Activated T-cell treated with anti-CD3 and anti-CD28 coated beads, Interleukin-2, amount 50 U/mL, for 4 hours (primary cell): ENCODE data around the gene TSPAN5. TPM values are rescaled to one million over a fixed set of nuclear protein-coding genes. Genes with fewer than 3 reads are reported as not detected.
A peak's percentile ranks its signal among the peaks of the same experiment; 100 is the strongest.

Experiments used
- ATAC-seq, 2 donors: fragments of 200-7000 bp; cut with Tn5 transposase; one replicate each; pipeline ENCODE4 v1.10.0; 2021
- DNase-seq: peaks from one replicate; pipeline ENCODE4 v3.0.0-alpha.2; 2020
- H3K27me3 Mint-ChIP-seq: one replicate; pipeline ENCODE4 v1.8.0; 2021; ENCODE audit warnings: low read depth, mixed read lengths
- H3K36me3 Mint-ChIP-seq: one replicate; pipeline ENCODE4 v1.8.0; 2022; ENCODE audit warnings: mixed read lengths; ENCODE audit not compliant: insufficient read depth
- H3K4me1 Mint-ChIP-seq: one replicate; pipeline ENCODE4 v1.8.0; 2021; ENCODE audit warnings: low read depth, mixed read lengths
- H3K4me3 Mint-ChIP-seq: one replicate; pipeline ENCODE4 v1.8.0; 2021; ENCODE audit warnings: mild to moderate bottlenecking, moderate library complexity, mixed read lengths
- H3K9me3 Mint-ChIP-seq: one replicate; pipeline ENCODE4 v1.8.0; 2021; ENCODE audit warnings: mixed read lengths
- total RNA-seq, 3 donors: library from RNA; stranded (reverse); gene quantifications; one replicate each; pipeline ENCODE4 v1.2.1, GENCODE V29; 2021

The TSPAN5 gene
- total RNA-seq, 3 donors from 2014 or later, result 22.8 to 26.8 (median 23.8) TPM

GRCh38 chr4:98662626-98663225 lies 4.3 kb upstream of the TSPAN5 start:
- H3K36me3 Mint-ChIP-seq, result no peaks in the 10 kb centered on the region
- peak; percentile 8 to 16 for ATAC-seq

GRCh38 chr4:98662055-98662453 lies 3.6 kb upstream of the TSPAN5 start:
- Mint-ChIP-seq H3K4me1 (peaks cover 60% of the 10 kb centered on the region), H3K9me3 (no peaks in the 10 kb centered on the region), H3K27me3 (no peaks in the 10 kb centered on the region), H3K4me3 (no peak overlapping the region), H3K36me3 (no peaks in the 10 kb centered on the region)
- no peak for DNase-seq
- no peak for ATAC-seq

More at GRCh38 chr4:98662626-98663225, 4.3 kb upstream of the TSPAN5 start:
- Mint-ChIP-seq H3K4me1 (peaks cover 59% of the 10 kb centered on the region), H3K9me3 (no peaks in the 10 kb centered on the region), H3K4me3 (peak overlapping the region; percentile 65), H3K27me3 (no peaks in the 10 kb centered on the region)
- peak; percentile 42 for DNase-seq

GRCh38 chr4:98661371-98662054 lies 3.1 kb upstream of the TSPAN5 start:
- Mint-ChIP-seq H3K4me3 (no peak overlapping the region), H3K36me3 (no peaks in the 10 kb centered on the region), H3K9me3 (no peaks in the 10 kb centered on the region), H3K27me3 (no peaks in the 10 kb centered on the region), H3K4me1 (peaks cover 65% of the 10 kb centered on the region)
- DNase-seq (no peak), ATAC-seq (no peak)

GRCh38 chr4:98659741-98660462 lies 1.5 kb upstream of the TSPAN5 start:
- peaks cover 78% of the 10 kb centered on the region for H3K4me1 Mint-ChIP-seq
- no peak for DNase-seq
- no peaks in the 10 kb centered on the region for H3K36me3 Mint-ChIP-seq
- ATAC-seq, result no peak
- H3K4me3 Mint-ChIP-seq, result peak overlapping the region; percentile 85
- H3K27me3 Mint-ChIP-seq, result no peaks in the 10 kb centered on the region
- no peaks in the 10 kb centered on the region for H3K9me3 Mint-ChIP-seq

GRCh38 chr4:98659106-98659592 lies 738 bp upstream of the TSPAN5 start:
- Mint-ChIP-seq H3K4me1 (peaks cover 74% of the 10 kb centered on the region), H3K4me3 (peak overlapping the region; percentile 85), H3K36me3 (no peaks in the 10 kb centered on the region), H3K27me3 (no peaks in the 10 kb centered on the region), H3K9me3 (no peaks in the 10 kb centered on the region)
- ATAC-seq (no peak), DNase-seq (no peak)

GRCh38 chr4:98657531-98658286 lies 702 bp downstream of the TSPAN5 start:
- no peaks in the 10 kb centered on the region for H3K27me3 Mint-ChIP-seq
- H3K36me3 Mint-ChIP-seq, result no peaks in the 10 kb centered on the region
- no peaks in the 10 kb centered on the region for H3K9me3 Mint-ChIP-seq
- no peak for DNase-seq
- H3K4me3 Mint-ChIP-seq, result peak overlapping the region; percentile 95
- ATAC-seq, result peak; percentile 27 to 35
- H3K4me1 Mint-ChIP-seq, result peaks cover 74% of the 10 kb centered on the region

GRCh38 chr4:98656886-98657285 lies 1.5 kb downstream of the TSPAN5 start:
- no peaks in the 10 kb centered on the region for H3K36me3 Mint-ChIP-seq
- H3K9me3 Mint-ChIP-seq, result no peaks in the 10 kb centered on the region
- ATAC-seq (no peak), DNase-seq (no peak)
- no peaks in the 10 kb centered on the region for H3K27me3 Mint-ChIP-seq
- peak overlapping the region; percentile 95 for H3K4me3 Mint-ChIP-seq
- H3K4me1 Mint-ChIP-seq, result peaks cover 68% of the 10 kb centered on the region

- ATAC-seq (no peak), DNase-seq (no peak)
- Mint-ChIP-seq H3K4me1 (peaks cover 65% of the 10 kb centered on the region), H3K27me3 (no peaks in the 10 kb centered on the region), H3K4me3 (peak overlapping the region; percentile 95), H3K36me3 (no peaks in the 10 kb centered on the region), H3K9me3 (no peaks in the 10 kb centered on the region)
Measured at GRCh38 chr4:98656443-98656842, 2.0 kb downstream of the TSPAN5 start.

GRCh38 chr4:98653890-98654867 lies 4.2 kb downstream of the TSPAN5 start:
- Mint-ChIP-seq H3K36me3 (no peaks in the 10 kb centered on the region), H3K4me3 (no peak overlapping the region)

GRCh38 chr4:98652996-98653395 lies 5.4 kb downstream of the TSPAN5 start:
- Mint-ChIP-seq H3K9me3 (no peaks in the 10 kb centered on the region), H3K4me3 (no peak overlapping the region), H3K4me1 (peaks cover 46% of the 10 kb centered on the region), H3K36me3 (no peaks in the 10 kb centered on the region), H3K27me3 (no peaks in the 10 kb centered on the region)
- ATAC-seq, result no peak
- DNase-seq, result no peak

More at GRCh38 chr4:98653890-98654867, 4.2 kb downstream of the TSPAN5 start:
- ATAC-seq (no peak), DNase-seq (no peak)
- Mint-ChIP-seq H3K9me3 (no peaks in the 10 kb centered on the region), H3K4me1 (peaks cover 50% of the 10 kb centered on the region), H3K27me3 (no peaks in the 10 kb centered on the region)

GRCh38 chr4:98648602-98649001 lies 9.8 kb downstream of the TSPAN5 start:
- no peak for ATAC-seq
- H3K9me3 Mint-ChIP-seq, result no peaks in the 10 kb centered on the region
- no peak for DNase-seq
- H3K4me1 Mint-ChIP-seq, result peaks cover 38% of the 10 kb centered on the region
- H3K4me3 Mint-ChIP-seq, result no peak overlapping the region
- no peaks in the 10 kb centered on the region for H3K36me3 Mint-ChIP-seq
- H3K27me3 Mint-ChIP-seq, result no peaks in the 10 kb centered on the region

- H3K27me3 Mint-ChIP-seq, result no peaks in the 10 kb centered on the region
- H3K4me3 Mint-ChIP-seq, result no peak overlapping the region
- ATAC-seq (no peak), DNase-seq (no peak)
- H3K9me3 Mint-ChIP-seq, result no peaks in the 10 kb centered on the region
- H3K36me3 Mint-ChIP-seq, result no peaks in the 10 kb centered on the region
- peaks cover 46% of the 10 kb centered on the region for H3K4me1 Mint-ChIP-seq
Measured at GRCh38 chr4:98646422-98646821, 12.0 kb downstream of the TSPAN5 start.

GRCh38 chr4:98645527-98645926 lies 12.9 kb downstream of the TSPAN5 start:
- Mint-ChIP-seq H3K4me3 (no peak overlapping the region), H3K4me1 (peaks cover 42% of the 10 kb centered on the region), H3K9me3 (no peaks in the 10 kb centered on the region), H3K27me3 (no peaks in the 10 kb centered on the region), H3K36me3 (no peaks in the 10 kb centered on the region)
- ATAC-seq (no peak), DNase-seq (no peak)
